ENCODE results near the gene CCDC136.

The CCDC136 gene

DNA sequence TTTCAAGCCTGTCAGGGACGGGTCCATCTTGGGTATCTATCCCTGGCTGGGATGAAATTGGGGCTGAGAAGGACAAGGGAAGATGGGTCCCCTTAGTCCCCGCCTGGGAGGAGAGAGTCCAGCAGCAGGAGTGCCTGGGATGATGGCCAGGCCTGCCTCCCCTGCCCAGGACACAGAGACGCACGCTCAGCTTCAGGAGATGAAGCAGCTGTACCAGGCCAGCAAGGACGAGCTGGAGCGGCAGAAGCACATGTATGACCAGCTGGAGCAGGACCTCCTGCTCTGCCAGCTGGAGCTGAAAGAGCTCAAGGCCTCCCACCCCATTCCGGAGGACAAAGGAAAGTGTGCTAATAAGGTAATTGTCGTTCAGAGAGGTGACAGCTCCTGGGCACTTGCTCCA is 15.4 kb downstream of the CCDC136 start:
- DNase-seq: no peak

DNA sequence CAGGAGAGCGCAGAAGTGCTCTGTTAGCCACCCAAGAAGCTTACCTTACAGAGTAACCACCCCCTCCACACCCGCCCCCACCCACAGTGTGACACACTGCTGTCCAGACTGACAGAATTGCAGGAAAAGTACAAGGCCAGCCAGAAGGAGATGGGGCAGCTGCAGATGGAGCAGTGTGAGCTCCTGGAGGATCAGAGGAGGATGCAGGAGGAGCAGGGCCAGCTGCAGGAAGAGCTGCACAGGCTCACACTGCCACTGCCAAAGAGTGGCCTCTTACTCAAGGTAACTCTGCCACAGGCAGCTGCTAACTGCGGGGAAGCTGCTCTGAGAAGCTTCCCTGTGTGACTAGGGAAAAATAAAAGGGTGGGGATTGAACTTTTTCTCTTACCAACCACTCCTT is 17.6 kb downstream of the CCDC136 start:
- DNase-seq: no peak

DNA sequence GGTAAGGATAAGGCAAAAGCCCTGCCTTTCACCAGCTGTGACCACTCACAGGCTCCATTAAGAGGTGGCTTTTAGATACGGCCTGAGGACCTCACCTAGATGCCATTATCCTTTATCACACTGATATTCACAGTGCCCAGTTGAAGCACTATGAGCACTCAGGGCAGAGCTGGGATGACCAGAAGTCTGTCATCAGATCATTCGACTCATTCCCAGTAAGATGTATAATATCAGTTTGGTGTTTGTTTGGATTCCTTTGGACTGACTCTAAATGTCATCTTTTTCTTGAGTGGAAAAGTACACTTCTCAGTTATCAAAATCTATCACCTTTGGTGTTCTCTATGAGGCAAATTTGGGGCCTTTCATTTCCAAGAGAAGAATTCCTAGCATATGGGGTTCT is 18.7 kb downstream of the CCDC136 start:
- DNase-seq: no peak

DNA sequence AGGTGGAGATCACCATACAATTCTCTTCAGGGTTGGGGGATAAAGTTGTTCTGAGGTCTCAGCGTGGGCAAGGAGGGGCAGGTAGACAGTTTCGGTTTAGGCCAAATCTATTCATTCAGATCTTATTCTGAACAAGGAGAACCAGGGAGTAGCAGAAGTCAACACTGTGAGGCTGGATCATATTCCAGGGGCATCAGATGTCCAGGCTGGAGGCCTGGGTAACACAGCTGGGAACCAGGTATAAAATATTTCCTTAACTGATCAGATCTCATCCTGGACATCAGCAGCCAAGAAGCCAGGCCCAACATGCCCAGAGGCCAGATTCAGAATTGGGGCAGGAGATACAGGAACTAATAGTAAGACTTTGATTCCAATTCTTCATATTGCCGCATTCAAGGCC is 19.2 kb downstream of the CCDC136 start:
- DNase-seq: no peak

DNA sequence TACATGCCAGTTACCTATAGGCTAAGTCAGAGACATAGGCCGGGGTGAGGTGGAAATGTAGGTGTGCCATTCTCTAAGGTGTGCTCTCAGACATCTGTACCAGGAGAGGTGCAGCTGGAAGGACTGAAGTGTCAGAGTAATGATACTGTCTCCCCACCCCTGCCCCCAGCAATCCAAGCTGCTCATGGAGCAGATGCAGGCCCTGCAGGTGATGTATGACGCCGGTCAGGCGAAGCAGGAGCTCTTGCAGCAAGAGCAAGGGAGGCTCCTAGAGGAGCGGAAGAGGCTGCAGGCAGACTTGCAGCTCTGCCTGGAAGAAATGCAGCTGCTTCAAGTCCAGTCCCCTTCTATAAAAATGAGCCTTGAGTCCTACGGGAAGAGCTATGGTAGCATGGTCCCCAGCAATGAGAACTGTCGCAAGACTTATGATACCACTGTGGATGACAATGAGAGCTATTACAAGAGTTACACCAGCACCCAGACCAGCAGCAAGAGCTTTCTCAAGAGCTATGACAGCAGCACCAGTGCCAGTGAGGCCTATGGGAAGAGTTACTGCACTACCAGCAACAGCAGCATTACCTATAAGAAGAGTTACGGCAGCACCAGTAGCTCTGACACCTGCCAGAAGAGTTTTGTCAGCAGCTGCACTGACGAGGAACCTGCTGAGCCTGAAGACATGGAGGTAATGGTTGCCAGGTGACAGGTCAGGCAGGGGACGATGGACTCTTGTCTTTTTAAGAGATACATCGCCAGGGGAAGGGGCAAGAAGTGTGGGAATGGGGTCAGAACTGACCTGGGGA is 20.1 kb downstream of the CCDC136 start:
- DNase-seq: peak; percentile 85

DNA sequence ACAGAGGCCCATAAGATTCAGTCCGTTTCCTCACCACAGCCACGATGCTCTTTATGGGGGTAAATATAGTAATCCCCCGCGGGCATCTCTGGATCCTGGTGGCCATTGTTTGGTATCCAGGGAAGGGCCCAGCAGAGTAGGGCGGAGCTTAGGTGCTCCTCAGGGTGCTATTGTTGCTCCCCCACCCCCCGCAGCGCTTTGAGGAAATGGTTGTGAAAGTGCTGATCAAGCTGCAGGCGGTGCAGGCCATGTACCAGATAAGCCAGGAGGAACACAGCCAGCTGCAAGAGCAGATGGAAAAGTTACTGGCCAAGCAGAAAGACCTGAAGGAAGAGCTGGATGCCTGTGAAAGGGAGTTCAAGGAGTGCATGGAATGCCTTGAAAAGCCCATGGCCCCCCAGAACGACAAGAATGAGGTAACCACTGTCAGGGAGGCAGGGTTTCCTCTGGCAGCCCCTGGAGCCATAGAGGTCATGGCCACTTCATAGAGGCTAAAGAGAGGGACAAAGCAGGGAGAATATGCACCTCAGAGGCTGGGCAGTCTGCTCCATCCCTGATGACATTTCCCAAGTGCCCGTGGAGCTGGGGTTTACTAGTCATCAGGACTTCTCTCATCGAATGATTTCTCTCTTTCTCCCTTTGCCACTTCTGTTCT is 20.9 kb downstream of the CCDC136 start:
- peak; percentile 85 for DNase-seq

DNA sequence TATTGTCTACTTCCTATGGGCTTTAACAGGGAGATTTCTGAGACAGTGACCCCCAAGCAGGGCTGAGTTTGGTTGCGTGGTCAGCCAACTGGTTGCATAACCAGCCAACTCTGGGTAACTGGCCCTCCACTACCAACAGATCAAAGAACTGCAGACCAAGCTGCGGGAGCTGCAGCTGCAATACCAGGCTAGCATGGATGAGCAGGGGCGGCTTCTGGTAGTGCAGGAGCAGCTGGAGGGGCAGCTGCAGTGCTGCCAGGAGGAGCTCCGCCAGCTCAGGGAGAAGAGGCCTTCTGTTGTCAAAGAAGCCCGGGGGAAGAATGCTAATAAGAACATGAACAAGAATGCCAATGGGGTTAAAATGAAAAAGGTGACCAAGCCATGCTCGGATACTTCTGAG is 22.7 kb downstream of the CCDC136 start:
- no peak for DNase-seq

DNA sequence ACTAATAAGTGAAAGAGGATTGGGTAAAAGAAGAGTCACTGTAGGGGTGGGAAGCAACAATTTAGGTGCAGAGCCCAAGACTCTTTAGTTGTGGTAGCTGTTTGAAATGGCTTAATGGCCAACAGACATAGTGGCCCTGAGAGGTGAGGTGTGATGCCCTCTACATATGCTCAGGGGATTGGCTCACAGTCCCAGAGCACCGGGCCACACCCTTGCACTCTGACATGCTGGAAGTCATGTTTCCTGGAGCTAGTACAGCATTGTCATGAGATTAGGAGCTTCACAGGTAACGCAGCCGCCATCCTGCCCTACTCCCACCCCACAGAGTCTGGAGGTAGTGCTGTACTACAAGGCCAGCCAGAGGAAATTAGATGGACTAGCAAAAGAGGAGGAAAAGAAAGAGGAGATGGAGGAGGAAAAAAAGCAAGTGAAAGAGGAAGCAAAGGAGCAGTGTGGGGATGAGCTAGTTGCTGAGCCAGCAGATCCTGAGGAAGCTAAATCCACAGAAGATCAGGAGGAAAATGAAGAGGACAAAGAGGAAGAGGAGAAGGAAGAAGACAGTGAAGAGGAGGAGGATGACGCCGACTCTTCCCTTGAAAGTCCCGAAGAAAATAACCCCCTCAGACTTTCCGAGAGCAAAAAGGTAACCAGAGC is 23.6 kb downstream of the CCDC136 start:
- no peak for DNase-seq

DNA sequence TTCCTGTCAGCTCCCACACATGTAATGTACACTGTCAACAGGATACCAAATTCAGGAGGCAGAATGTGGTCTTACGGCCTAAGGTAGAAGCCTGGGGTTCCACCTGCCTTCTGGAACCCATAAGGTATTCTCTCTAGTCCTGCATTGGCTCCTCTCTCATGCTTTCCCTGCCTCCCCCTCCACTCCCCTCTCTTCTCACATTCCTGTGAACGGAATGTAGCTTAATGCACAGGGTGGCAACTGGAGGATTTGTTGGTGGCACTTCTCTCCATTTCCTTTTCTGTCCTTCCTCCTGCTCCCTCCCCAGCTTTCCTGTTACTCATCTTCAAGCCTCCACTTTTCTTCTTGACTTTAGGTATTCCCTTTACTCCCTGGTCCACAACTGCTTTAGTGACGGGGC is 26.9 kb downstream of the CCDC136 start:
- no peak for DNase-seq

DNA sequence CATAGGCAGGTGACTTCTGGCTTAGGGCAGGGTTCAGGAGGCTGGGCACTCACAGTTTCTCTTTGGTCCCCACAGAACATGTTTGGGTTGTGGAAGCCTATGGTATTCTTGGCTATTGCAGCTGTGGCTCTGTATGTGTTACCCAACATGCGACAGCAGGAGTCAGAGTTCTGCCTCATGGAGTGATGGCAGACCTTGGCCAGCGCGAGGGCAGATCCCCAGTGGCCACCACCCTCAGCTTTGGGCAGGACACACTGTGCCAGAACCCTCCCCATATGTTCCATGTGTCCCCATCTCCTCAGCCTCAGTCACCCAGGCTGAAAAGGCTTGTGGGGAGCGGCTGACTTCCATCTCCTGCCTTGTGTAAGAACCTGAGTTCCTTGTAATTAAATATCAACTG is 30.0 kb downstream of the CCDC136 start:
- DNase-seq: no peak

DNA sequence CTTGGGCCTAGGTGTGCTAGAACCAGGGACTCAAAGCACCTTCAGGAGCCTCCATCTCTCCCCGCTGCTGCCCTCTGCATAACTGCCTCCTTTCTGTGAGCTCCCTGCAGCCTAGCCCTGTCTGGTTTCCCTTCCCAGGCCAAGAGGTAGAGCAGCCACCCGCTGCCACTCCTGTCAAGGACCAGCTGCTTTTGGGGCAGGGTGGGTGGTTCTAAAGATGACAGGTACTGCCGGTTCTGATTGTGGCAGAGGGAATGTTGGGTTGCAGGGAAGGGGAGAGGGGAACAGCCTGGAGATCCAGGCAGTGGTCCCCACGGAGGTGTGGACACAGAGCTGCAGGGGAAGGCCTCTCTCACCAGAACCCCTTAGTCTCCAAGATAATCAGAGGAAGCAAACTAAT is 34.7 kb downstream of the CCDC136 start:
- no peak for DNase-seq

DNA sequence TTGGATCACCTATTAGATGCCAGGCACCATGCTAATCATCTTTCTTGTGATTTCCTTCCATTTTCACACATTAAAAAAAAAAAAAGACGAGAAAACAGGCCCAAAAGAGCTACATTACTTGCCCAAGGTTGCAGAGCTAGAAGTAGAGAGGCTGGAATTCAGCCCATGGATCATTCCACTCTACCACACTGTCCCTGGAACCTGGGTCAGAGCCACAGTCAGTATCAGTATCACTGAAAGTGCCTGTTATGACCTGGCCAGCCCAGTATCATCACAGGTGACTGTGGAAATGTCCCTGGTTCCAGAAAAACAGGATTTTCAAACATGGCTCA is 35.1 kb downstream of the CCDC136 start:
- DNase-seq: no peak

DNA sequence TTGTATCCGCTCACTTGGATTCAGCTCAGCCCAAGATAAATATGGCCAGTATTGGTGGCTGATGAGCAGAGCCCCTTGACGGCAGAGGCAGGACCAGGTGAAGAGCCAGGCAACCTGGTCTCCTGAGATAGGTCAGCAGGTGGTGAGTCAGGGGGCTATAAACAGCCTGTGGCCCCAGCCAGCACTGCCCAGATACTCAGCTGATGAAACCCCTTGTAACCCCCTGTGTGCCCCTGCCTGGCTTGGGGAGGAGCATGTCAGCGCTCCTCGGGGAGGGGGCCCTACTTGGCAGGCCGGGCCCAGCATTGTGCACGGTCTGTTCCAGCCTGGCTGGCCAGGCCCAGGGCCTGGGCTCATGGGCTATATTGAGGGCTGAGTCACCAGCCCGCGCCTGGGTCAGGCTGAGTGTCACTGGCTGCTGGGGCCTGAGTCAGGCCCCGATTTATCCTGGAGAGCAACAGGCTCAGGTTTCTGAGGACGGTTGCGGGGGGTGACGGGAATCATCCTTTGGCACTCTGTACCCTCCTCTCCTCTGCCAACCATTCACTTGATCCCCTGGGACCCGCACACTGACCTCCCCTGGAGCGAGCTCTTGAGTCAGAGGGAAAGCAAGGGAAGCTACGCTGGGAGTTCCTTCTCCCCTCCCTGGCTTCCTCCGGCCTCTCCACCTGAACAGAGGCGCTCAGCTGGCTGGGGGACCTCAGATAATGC is 35.6 kb downstream of the CCDC136 start:
- no peak for DNase-seq

DNA sequence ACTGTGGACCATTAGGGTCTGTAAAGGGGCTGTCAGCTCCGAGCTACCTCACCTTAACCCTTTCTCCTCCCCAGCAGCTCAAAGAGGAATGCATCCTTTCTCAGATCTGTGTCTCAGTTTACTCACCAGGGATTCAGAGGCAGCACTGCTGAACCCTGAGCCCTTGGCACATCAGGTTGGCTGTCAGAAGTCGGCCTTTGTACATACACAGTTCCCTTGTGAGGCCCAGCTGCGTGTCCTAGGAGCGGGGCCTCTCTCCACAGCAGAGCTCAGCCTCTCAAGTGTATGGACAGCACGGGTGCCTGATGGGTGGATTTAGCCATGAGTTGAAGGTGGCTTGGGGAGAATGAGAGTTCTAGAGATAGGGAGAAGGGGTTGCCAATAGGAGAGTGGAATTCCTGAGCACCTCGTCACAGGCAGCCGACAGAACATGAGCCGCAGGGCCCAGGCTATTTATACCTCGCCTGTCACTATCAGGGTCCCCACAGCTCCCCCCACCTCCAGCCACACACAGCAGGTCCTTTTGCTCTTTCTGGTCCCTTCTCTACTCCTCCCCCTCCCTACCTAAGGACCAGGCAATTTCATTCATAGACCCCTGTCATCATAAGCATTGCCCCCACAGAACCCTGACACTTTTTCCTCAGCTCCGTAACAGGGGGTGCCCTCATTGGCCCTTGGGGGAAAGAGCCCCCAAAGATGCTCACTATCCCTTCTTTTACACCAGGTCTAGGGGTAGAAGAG is 36.4 kb downstream of the CCDC136 start:
- DNase-seq: no peak

DNA sequence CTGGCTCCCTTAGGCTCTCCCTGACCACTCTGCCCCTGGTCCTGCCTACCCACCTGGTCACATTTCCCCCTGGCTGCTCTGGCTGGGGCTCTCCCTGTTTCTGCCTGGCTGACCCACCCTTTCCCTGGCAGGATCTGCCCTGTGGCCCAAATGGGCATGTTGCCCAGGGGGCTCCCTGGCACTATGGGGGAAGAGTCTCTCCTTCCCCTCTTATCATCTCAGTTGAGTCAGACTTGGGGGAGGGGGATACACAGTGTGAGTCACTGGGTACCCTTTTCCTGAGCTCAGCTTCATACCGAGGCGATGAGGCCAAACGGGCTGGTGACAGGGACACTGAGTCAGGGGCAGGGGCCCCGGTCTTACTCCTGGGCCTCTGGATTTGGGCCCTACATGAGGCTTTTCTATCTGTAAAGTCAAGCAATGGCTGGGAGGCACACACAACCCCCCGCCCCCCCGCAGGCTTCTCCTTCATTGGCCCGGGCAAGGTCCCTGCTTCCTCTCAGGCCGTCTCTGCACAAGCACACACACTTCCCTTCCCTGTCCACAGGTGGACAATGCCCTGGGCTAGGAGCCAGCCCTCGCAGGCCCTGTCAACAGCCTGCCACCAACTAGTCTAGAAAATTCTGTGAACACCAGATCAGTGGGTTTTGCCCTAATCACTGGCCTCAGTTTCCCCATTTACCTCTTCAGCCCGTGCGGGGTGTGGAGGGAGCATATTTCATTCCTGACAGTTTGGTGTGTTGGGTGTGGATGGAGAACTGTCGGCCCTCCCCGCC is 37.8 kb downstream of the CCDC136 start:
- no peak for DNase-seq

DNA sequence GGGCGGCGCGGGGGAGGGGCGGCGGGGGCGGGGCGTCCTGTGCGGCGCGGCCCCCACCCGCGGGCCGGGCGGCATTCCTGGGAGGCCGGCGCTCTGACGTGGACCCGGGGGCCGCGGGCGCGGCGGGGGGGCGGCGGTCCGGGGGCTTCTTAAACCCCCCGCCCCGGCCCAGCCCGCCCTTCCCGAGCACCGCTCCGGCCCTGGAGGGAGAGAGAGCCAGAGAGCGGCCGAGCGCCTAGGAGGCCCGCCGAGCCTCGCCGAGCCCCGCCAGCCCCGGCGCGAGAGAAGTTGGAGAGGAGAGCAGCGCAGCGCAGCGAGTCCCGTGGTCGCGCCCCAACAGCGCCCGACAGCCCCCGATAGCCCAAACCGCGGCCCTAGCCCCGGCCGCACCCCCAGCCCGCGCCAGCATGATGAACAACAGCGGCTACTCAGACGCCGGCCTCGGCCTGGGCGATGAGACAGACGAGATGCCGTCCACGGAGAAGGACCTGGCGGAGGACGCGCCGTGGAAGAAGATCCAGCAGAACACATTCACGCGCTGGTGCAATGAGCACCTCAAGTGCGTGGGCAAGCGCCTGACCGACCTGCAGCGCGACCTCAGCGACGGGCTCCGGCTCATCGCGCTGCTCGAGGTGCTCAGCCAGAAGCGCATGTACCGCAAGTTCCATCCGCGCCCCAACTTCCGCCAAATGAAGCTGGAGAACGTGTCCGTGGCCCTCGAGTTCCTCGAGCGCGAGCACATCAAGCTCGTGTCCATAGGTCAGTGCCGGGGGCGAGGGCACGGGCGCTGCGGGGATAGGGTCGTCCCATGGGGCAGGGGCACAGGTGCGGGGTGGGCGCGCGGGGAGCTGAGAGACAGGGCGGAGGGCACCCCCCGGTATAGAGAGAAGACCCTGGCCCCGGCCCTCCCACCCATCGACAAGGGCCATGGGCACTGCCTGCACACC is 38.7 kb downstream of the CCDC136 start, which contains the start of gene FLNC:
Gene FLNC (plus strand): TSS at position 176 of the 947 bp plus-strand sequence. CDS start 232 bp downstream, at position 408.
- no peak for DNase-seq

DNA sequence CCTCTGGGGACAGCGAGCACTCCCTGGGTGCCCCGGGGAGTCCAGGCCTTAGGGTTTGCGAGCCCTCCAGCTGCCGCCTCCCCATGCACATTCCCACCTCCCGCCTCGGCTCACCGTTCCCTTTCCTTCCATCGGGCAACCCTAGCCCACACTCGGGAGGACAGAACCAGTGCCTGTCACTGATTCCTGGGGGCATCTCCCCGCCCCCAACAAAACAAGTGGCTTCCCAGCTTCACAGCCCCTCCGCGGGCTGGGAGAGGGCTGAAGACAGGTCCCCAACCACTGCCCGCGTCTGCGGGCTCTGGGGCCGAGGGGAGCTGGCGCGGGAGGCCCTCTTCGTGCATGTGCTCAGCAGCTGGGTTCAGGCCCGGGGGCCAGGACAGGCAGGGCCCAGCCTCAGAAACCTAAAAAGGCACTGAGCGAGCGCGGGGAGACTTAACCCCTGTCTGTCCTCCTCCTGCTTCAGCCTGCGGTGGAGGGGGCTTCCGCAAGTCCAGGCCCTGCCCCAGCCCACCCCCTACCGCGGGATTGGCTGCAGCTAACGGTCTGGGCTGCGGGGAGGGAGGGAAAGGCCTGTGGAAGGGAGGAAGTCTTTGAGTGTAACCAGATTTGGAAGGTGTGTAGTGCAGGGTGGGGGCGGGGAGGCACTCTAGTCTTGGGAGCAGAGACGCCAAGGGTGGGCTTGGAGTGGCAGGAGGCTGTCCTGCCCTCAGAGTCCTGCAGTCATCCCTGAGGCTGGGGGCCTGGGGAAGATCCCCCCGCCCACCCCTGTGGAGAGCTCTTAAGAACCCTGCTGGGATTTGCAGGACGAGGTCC is 39.6 kb downstream of the CCDC136 start:
- no peak for DNase-seq

DNA sequence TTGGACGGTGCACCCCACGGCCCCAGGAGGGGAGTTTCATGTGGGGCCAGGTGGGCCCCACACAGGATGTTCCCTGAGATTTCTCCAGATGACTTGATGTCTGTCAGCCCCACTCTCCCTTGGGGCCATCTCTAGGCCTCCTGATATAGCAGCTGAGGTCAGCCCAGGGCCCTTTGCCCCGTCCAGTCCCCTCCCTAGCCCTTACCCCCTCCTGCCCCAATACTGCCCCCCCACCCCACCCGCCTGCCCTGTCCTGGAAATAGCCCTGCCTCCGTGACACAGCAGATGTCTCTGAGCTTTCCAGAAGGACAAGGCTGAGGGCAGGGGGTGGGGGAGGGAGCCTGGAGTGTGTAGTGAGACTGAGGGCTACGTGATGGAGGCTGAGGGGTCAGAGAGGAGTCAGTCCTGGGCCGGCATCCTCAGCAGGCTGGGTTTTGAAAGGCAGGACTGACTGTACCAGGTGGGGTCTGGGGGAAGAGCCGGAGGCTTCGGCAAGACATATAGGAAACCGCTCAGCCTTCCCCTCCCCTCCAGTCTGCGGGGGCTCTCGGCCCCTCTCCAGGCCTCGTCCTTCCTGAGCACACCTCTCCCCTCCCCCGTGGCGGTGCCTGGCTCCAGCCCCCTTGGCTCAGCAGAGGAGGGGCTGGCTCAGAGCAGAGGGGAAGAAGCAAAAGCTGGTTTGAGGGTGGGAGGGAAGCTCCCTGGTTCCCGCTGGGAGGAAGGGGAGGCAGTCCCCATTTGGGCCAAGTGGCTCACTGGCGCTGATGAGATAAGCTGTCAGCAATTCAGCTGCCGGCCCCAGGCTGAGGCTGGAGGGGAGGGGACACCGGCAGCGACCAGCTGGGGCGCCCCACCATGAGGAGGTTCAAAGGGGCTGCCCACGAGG is 40.5 kb downstream of the CCDC136 start:
- DNase-seq: no peak

DNA sequence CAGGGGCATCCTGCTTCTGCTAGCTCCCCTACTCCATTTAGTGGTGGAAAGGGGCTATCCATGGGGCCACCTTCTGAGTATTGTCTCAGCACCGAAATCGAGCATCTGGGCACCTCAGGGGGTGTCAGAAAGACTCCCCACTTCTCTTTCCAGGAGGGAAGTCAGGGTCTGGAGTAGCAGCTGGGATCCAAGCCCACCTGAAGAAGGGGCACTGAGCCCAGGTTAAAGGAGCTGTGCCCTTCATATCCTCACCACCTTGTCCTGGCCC is 41.0 kb downstream of the CCDC136 start:
- no peak for DNase-seq

All from NCI-H1417 treated with DMSO at 0.1 percent for 48 hours (cell line).